ENCODE results near the gene EPYC.

GRCh38 chr12:90963946-90964345 is 40.8 kb downstream of the EPYC start:
- TF ChIP-seq POLR2A (IDR thresholded peaks at IDR 0.05; ENCODE audit: low read length), result no peak
- no peak for TF ChIP-seq GATA1 (IDR thresholded peaks at IDR 0.05; ENCODE audit: low read depth, low read length)
